GM21360 (cell line): ENCODE results near the gene CYP4F3.
"Not testable (repeated sequence)": the region's sequence is repeated elsewhere in the genome, so short reads cannot be mapped to it uniquely, and the experiment has no call there.

Source experiments
- ATAC-seq: cut with Tn5 transposase; IDR thresholded peaks from one replicate; pipeline ENCODE4 v1.9.1; 2021; ENCODE audit warnings: mild to moderate bottlenecking, moderate library complexity; ENCODE audit not compliant: unreplicated experiment

The CYP4F3 gene, protein sequence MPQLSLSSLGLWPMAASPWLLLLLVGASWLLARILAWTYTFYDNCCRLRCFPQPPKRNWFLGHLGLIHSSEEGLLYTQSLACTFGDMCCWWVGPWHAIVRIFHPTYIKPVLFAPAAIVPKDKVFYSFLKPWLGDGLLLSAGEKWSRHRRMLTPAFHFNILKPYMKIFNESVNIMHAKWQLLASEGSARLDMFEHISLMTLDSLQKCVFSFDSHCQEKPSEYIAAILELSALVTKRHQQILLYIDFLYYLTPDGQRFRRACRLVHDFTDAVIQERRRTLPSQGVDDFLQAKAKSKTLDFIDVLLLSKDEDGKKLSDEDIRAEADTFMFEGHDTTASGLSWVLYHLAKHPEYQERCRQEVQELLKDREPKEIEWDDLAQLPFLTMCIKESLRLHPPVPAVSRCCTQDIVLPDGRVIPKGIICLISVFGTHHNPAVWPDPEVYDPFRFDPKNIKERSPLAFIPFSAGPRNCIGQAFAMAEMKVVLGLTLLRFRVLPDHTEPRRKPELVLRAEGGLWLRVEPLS

DNA sequence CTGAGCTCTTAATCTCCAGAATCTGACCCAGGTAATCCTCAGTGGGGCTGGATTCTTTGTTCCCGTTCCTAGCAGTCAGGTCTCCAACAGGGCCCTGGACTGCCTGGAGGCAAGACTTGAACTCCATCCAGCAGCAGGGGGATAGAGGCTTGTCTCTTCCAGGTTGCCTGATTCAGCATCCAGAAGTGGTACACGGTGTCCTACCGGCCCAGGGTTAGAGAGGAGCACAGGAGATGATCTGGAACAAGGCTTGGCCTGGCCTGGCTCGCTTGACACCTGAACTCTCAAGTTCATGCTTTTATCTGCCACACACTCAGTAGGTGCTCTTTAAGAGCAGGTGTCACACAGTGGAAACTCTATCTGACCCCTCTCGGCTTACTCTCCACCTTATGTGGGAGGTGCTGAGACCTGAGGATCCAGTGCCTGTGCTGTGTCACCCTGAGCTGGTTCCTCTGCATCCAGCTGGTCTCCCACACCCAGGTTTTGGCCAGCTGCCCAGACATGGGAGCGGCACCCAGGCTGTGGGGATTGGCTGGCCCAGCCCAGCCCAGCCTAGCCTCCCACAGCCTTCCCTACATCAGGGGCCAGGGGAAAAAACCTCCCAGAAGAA, at the start of gene CYP4F3:
Gene CYP4F3, plus strand, starts transcription at position 604 of the 610 bp plus-strand sequence. CDS start 519 bp downstream, outside the sequence.
- no peak for ATAC-seq

DNA sequence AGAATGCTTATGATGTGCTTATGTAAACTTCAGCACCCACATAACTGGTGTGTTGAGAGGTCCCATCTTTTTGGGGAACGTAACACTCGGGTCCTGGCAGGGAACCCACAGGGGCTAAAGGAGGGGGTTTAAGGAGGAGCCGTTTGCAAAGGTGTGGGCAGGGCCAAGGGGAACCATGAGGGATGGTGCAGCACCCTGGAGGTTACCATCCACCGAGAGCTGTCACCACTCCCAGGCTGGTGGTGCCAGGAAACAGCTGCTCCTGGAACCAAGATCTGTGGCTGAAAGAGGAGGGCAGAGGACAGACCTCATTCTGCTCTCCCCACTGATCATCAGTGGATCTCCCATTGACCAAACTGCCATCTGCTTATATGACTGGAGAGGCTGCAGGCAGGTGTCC, 48.9 kb upstream of the CYP4F3 start:
- no peak for ATAC-seq

DNA sequence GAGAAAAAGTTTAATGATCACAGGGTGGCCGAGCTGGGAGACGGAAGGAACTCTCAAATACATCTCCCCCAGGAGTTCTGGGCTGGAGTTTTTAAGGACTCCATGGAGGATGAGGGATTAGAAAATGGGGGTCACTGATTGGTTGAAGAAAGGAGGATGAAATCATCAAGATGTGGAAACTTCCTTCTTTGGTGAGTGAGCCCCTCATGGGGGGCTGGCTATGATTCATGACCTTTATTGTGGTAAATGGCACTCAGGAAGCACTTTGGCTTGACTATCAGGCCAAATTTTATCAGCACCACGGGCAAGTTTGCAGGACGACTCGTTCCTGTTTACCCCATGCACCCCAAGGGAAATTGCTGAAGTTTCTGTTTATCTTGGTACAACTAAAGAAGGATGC, 48.2 kb upstream of the CYP4F3 start:
- ATAC-seq = not testable (repeated sequence)

DNA sequence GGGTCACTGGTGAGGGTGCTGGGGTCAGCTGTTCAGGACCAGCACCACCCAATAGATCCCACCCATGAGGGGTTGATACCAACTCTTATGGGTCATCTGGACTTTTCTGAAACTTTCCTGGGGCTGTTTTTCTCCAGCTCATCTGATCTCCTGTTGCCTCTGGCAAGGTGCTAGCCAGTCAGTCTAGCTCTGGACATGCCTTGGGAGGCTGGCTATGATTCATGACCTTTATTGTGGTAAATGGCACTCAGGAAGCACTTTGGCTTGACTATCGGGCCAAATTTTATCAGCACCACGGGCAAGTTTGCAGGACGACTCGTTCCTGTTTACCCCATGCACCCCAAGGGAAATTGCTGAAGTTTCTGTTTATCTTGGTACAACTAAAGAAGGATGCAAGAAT, 46.9 kb upstream of the CYP4F3 start:
- not testable (repeated sequence) for ATAC-seq

DNA sequence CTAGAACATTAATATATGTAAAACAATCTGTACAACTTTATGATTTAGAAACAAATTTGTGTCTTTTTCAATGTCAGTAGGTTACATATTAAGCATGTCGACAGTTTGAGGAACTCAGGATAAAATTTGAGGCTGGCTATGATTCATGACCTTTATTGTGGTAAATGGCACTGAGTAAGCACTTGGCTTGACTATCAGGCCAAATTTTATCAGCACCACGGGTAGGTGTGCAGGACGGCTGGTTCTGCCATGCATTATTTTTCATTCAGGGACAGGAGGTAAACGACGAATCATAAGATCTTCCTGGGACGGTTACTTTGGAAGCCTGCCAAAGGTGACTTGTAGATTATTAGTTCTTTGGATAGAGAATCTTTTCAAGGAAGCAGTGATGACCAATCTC, 45.6 kb upstream of the CYP4F3 start:
- no peak for ATAC-seq

DNA sequence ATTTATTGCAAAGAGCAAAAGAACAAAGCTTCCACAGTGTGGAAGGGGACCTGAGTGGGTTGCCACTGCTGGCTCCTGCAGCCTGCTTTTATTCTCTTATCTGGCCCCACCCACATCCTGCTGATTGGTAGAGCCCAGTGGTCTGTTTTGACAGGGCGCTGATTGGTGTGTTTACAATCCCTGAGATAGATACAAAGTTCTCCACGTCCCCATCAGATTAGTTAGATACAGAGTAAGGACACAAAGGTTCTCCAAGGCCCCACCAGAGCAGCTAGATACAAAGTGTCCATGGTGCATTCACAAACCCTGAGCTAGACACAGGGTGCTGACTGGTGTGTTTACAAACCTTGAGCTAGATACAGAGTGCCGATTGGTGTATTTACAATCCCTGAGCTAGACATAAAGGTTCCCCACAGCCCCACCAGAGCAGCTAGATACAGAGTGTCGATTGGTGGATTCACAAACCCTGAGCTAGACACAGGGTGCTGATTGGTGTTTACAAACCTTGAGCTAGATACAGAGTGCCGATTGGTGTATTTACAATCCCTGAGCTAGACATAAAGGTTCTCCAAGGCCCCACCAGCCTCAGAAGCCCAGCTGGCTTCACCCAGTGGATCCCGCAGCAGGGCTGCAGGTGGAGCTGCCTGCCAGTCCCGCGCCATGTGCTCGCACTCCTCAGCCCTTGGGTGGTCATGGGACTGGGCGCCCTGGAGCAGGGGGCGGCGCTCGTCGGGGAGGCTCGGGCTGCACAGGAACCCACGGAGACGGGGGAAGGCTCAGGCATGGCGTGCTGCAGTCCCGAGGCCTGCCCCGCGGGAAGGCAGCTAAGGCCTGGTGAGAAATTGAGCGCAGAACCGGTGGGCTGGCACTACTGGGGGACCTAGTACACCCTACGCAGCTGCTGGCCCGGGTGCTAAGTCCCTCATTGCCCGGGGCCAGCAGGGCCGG, 32.4 kb upstream of the CYP4F3 start:
- not testable (repeated sequence) for ATAC-seq

DNA sequence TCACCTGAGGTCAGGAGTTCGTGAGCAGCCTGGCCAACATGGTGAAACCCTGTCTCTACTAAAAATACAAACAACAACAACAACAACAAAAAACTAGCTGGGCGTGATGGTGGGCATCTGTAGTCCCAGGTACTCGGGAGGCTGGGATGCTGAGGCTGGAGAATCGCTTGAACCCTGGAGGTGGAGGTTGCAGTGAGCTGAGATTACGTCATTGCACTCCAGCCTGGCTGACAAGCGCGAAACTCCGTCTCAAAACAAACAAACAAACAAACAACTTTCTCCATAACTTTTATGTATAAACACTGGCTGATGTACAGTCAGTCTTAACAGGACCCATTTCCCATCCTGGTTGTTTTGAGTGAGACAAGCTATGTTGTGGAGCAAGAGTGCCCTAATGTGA, 31.4 kb upstream of the CYP4F3 start:
- no peak for ATAC-seq

DNA sequence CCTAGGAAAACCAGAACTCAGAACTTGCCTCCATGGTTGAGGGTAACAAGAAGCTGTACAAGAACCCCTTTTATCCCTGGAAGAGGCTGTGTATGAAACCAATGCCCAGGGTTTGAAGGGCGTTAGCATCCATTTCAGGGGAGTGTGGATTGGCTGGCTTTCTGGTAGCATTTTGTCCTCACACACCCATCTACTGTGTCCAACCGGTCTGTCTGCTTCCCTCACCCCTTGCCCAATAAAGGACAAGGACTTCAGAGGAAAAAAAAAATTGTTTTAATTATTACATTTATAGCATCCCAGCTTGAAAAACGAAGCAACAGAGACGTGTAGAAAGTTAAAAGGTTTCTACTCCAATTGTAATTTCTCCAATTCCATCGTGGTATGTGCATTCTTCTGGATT, 28.4 kb upstream of the CYP4F3 start:
- ATAC-seq = no peak

DNA sequence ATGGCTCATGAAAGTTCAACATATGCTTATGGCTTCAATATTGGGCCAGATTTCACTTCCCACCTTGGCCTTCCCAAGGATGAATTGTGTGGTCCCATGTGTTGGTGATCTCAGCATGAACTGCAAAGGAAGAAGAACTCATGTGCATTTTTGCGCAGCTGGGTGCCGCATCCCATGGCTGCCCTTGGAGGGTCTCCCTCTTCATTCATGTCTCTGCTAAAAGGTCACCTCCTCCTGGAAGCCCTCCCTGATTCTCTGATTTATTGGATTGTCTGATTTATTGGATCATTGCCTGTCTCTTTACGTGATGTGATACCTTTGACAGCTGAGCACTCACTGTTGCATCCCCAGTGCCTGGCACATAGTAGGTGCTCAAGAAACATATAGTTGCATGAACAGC, 27.4 kb upstream of the CYP4F3 start:
- no peak for ATAC-seq

DNA sequence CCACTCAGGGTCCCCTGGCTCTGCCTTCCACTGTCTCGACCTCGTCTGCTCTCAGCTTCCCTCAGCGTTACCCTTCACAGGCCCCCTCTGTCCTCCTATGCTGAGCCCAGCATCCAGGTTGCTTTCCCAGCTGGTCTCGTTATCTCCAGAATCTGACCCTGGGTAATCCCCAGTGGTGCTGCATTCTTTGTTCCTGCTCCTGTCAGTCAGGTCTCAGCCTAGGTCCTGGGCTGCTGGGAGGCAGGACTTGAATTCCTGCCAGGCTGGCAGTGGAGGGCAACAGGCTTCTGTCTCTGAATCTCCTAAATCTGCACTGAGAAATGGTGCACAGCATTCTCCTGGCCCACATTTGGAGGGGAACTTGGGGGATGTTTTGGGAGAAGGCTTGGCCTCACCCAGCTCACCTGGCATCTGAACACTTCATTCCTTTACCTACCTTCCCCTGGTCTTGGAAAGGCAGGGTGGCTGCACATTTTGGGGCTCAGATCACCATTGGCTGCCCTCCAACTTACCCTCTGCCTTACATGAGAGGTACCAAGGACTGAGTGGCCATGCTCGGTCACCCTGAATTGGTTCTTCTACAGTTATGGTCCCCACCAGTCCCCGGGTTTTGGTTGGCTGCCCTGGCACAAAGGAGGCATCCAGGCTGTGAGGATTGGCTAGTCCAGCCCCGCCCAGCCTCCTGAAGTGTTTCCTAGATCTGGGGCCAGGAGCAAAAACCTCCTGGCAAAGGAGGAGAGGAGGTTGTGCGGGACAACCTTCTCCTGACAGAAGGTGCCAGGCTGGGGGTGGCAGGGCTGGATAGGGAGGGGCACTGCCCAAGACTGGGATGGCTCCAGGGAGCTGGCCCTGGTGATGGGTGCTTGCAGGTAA, 26.0 kb upstream of the CYP4F3 start, which contains the start of gene CYP4F8:
Gene CYP4F8, plus strand, starts transcription at position 712 of the 873 bp plus-strand sequence. CDS start 399 bp downstream, outside the sequence.
- no peak for ATAC-seq

DNA sequence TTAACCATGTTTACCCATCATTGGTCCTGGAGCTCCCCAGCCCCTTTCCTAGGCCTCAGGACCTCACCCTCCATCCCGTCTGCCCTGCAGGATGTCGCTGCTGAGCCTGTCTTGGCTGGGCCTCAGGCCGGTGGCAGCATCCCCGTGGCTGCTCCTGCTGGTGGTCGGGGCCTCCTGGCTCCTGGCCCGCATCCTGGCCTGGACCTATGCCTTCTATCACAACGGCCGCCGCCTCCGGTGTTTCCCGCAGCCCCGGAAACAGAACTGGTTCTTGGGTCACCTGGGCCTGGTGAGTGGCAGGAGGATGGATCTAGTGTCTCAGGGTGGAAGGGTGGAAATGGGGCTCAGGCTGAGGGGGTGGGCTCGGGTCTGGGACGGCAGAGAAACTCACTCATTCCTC, 25.2 kb upstream of the CYP4F3 start:
- no peak for ATAC-seq

DNA sequence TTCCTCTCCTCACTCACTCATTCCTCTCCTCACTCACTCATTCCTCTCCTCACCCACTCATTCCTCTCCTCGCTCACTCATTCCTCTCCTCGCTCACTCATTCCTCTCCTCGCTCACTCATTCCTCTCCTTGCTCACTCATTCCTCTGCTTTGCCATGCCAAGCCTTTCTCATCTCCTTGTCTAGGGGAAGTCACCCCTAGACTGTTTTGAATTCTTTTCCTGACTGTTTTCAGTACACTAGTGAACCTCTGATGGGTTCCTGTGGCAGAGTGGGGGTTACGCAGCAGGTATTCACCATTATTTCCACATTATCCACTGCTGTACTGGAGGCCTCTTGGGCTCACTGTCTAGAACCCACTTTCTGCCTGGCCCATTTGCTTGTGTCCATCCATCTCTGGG, 24.5 kb upstream of the CYP4F3 start:
- no peak for ATAC-seq

DNA sequence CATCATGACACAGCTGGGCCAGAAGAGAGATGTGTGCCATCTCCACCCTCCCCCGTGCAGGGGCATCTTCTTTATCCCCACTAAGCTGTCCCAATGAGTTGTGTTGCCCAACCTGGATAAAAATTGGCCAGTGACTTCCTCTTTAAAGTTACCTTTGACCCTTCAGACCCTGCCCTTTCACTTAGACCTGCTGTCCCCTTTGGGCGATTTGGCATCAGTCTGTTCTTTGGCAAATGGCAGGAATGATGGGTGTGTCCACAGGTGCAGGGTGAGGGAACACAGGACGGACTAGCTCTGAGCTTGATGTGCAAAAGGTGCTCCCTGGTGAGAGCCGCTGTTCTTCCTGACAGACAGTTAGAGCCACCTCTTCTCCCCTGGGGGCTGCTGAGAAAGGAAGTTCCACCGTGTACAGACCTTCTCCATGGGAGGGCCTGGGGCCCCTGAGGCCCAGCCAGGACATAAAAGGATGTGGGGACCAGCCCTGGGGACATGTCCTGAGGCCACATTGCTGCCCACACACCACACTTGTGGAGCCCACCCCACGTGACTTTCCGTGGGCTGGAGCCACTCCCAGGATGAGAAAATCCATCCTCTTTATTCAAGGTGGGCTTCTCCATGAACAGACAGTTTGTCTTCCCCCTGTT, 23.9 kb upstream of the CYP4F3 start:
- ATAC-seq = no peak

DNA sequence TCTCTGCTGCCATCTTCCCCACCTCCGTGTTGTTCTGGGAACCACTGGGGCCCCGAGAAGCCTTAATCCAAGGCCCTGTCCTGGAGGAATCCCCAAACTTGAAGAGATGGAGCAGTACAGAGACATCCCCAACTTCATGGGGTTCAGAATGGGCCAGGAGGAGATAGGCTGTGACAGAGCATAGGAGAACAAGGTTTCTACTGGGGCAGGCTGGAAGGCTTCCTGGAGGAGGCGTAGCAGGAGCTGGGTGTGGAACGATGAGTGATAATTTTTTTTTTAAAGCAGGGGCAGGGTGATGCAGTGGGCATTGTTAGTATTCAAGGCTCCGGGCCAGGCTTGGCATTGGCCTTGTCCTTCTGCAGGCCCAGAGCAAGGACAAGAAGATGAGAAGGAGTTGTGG, 22.4 kb upstream of the CYP4F3 start:
- ATAC-seq = no peak

DNA sequence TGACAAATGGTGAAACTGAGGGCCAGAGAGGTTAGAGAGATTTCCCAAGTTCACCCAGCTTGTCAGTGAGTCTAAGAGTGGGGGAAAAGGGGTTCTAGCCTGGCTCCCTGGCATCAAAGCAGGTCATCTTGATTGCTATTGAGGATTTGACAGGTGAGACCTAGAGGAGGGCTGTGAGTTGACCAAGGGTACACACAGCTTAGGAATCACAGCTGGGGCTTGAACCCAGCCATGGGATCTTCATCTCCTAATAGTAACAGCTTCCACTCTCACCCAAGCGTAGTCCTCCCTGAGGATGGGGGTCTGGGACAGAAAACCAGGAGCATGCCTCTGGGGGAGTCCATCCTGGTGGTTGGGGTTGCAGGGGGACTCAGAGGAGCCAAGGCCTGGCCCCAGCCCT, 18.9 kb upstream of the CYP4F3 start:
- no peak for ATAC-seq

DNA sequence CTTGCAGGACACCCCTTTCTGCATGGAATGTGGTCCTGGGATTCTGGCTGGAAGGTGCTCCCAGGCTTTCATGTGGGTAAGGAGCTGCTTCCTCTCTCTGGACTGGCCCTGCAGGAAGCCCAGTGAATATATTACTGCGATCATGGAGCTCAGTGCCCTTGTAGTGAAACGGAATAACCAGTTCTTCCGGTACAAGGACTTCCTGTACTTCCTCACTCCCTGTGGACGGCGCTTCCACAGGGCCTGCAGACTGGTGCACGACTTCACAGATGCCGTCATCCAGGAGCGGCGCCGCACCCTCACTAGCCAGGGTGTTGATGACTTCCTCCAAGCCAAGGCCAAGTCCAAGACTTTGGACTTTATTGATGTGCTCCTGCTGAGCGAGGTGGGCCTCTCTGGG, 17.7 kb upstream of the CYP4F3 start:
- no peak for ATAC-seq

DNA sequence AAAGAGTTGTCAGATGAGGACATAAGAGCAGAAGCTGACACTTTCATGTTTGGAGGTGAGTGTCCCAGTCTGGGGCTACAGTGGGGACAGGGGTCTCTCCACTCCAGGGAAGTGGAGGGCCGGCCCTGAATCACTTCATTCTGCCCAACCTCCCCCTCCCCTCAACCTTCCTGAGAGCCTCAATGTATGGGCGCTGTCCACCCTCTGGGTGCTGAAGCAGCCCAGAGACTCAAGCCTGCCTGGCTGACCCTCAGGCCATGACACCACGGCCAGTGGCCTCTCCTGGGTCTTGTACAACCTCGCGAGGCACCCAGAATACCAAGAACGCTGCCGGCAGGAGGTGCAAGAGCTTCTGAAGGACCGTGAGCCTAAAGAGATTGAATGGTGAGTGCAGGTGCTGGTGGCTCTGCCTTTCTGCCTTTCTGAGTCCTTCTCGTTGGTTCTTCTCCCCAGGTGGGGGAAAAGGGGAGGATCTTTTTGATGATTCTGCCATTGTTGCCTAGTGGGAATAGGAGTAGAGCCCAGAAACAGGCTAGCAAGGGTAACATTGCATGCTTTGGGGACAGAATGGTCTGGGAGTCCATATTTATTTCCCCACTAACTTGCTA, 16.9 kb upstream of the CYP4F3 start:
- ATAC-seq = no peak

DNA sequence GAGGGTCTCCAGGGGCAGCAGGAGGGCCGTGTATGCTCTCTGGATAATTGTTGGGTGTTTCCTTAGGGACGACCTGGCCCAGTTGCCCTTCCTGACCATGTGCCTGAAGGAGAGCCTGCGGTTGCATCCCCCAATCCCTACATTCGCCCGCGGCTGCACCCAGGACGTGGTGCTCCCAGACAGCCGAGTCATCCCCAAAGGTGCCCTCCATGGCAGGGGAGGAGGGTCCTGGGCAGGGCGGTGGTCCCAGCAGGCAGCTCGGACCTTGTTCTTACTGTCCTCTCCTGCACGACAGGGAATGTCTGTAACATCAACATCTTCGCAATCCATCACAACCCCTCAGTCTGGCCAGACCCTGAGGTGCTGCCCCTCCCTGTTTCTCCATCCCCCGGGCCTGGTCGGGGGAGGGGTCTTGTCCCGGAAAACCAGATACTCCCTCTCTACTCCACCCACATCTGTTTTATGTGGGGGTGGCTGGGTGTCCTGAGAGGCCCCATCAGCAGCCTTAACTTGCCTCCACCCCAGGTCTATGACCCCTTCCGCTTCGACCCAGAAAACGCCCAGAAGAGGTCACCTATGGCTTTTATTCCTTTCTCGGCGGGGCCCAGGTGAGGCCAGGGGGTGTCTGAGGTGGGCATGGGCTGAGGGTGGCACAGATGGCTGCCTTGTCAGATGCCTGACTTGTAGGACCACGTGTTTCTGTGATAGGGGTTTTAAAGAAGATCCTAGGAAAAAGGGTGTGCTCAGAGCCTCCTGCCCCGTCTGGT, 12.3 kb upstream of the CYP4F3 start:
- no peak for ATAC-seq
